Uterus (tissue), 4 donors: ENCODE data around the gene HJV. TPM values are rescaled to one million over a fixed set of nuclear protein-coding genes. Genes with fewer than 3 reads are reported as not detected.

Experiments used
- DNase-seq, 2 donors: peaks; one replicate each; pipeline ENCODE4 v3.0.0-alpha.2; 2019 to 2020
- H3K27ac ChIP-seq, 2 donors: fragments of 200-600 bp; sonication (generic); 1 replicate in 1 of 2; 2 replicates in 1 of 2; pipeline ENCODE4 v1.5.1; 2016 to 2018
- H3K27me3 ChIP-seq, 2 donors: fragments of 200-600 bp; sonication (generic); one replicate each; pipeline ENCODE4 v1.5.1; 2018 to 2019; ENCODE audit warnings: control low read depth in 1 of 2
- H3K36me3 ChIP-seq, 2 donors: fragments of 200-600 bp; sonication (generic); one replicate each; pipeline ENCODE4 v1.5.1; 2019; ENCODE audit warnings: control low read depth in 1 of 2
- H3K4me1 ChIP-seq, 2 donors: fragments of 200-600 bp; sonication (generic); one replicate each; pipeline ENCODE4 v1.5.1; 2018 to 2019; ENCODE audit warnings: control low read depth in 1 of 2
- H3K4me3 ChIP-seq, 2 donors: fragments of 200-600 bp; sonication (generic); 1 replicate in 1 of 2; 2 replicates in 1 of 2; pipeline ENCODE4 v1.5.1; 2018 to 2019; ENCODE audit warnings: mild to moderate bottlenecking in 1 of 2
- H3K9me3 ChIP-seq, 2 donors: fragments of 200-600 bp; sonication (generic); one replicate each; pipeline ENCODE4 v1.5.1; 2019; ENCODE audit warnings: control low read depth in 1 of 2
- CTCF ChIP-seq, 4 experiments: fragments of 200-600 bp in 2 of 4; fragments of 450-650 bp in 2 of 4; sonication (generic) in 2 of 4; IDR thresholded peaks; one replicate each; pipeline ENCODE4 v1.5.1; 2016 to 2019; ENCODE audit warnings: antibody characterized with exemption in 4 of 4, mild to moderate bottlenecking in 2 of 4, moderate library complexity in 1 of 4
- POLR2A ChIP-seq, 2 donors: fragments of 450-650 bp; IDR thresholded peaks; one replicate each; pipeline ENCODE4 v1.6.1; 2016; ENCODE audit warnings: antibody characterized with exemption in 2 of 2, mild to moderate bottlenecking in 1 of 2, moderate library complexity in 1 of 2
- intact Hi-C: fragments of 100-400 bp; cut with DNase I; formaldehyde crosslinking; loops from one replicate; pipeline ENCODE4 v1.15.1; 2023; ENCODE audit warnings: low total_unique reads
- total RNA-seq, 4 donors: library from RNA; depleted of rRNA in 3 of 4; stranded (reverse); fragments of >200 nt in 3 of 4; gene quantifications; one replicate each; pipeline versions ENCODE4 v1.1.0 to v1.2.4, GENCODE V29; 2014 to 2023
- donor health status: DM: yes; HTN: yes; CAD: no.

Gene HJV
- total RNA-seq, 4 donors from 2014 or later: not detected

GRCh38 chr1:145996433-145997015, 25.0 kb downstream of the HJV start, which contains the start of gene TXNIP:
Gene TXNIP (minus strand): TSS chr1:145996579. CDS start chr1:145996266, 313 bp downstream.
- H3K36me3 ChIP-seq: peaks cover 0 to 3% of the 10 kb centered on the region in 2 donors
- intact Hi-C loops: no loop called here
- no peaks in the 10 kb centered on the region for H3K27me3 ChIP-seq
- no peaks in the 10 kb centered on the region for H3K9me3 ChIP-seq
- peaks cover 4% of the 10 kb centered on the region in 2 donors for H3K4me1 ChIP-seq
- H3K4me3 ChIP-seq: peak within 1 kb of the TSS; percentile 60 to 85
- peak; percentile 98 to 99 for DNase-seq
- TF ChIP-seq CTCF (IDR thresholded peaks at IDR 0.05): peak in 1 of 4 experiments; percentile 23
- peak; percentile 91 to 95 for TF ChIP-seq POLR2A (IDR thresholded peaks at IDR 0.05)
- H3K27ac ChIP-seq: peak within 1 kb of the TSS; percentile 96 to 100

GRCh38 chr1:145995964-145996432, 25.5 kb downstream of the HJV start:
- H3K27ac ChIP-seq: peak overlapping the region; percentile 96 to 100
- peak; percentile 31 to 46 for DNase-seq
- no peak for TF ChIP-seq POLR2A (IDR thresholded peaks at IDR 0.05)
- no peak for TF ChIP-seq CTCF (IDR thresholded peaks at IDR 0.05)
- peaks cover 0 to 3% of the 10 kb centered on the region in 2 donors for H3K36me3 ChIP-seq
- H3K4me1 ChIP-seq: peaks cover 4% of the 10 kb centered on the region in 2 donors
- intact Hi-C loops: no loop called here
- peak overlapping the region; percentile 60 to 85 for H3K4me3 ChIP-seq
- H3K9me3 ChIP-seq: no peaks in the 10 kb centered on the region
- no peaks in the 10 kb centered on the region for H3K27me3 ChIP-seq

GRCh38 chr1:145995148-145995881, 26.2 kb downstream of the HJV start:
- Histone ChIP-seq H3K36me3 (peaks cover 0 to 3% of the 10 kb centered on the region in 2 donors), H3K4me1 (peaks cover 4% of the 10 kb centered on the region in 2 donors), H3K4me3 (peak overlapping the region; percentile 60 to 85), H3K9me3 (no peaks in the 10 kb centered on the region), H3K27me3 (no peaks in the 10 kb centered on the region), H3K27ac (peak overlapping the region; percentile 96 to 100)
- peak in 1 of 2 donors; percentile 13 for DNase-seq
- intact Hi-C loops: no loop called here
- TF ChIP-seq CTCF (IDR thresholded peaks at IDR 0.05): no peak
- TF ChIP-seq POLR2A (IDR thresholded peaks at IDR 0.05): no peak

GRCh38 chr1:145994391-145995120, 27.0 kb downstream of the HJV start:
- TF ChIP-seq POLR2A (IDR thresholded peaks at IDR 0.05) (no peak), CTCF (IDR thresholded peaks at IDR 0.05) (no peak)
- peak; percentile 27 to 39 for DNase-seq
- Histone ChIP-seq H3K27ac (peak overlapping the region; percentile 96 to 100), H3K4me1 (peaks cover 0 to 4% of the 10 kb centered on the region in 2 donors), H3K4me3 (peak overlapping the region; percentile 60 to 85), H3K27me3 (no peaks in the 10 kb centered on the region), H3K9me3 (no peaks in the 10 kb centered on the region), H3K36me3 (peaks cover 0 to 3% of the 10 kb centered on the region in 2 donors)
- intact Hi-C loops: no loop called here
